PC-3 (cell line): Measurements from ENCODE around the gene U2AF1L4.

Experiments used
- EZH2phosphoT487 ChIP-seq: fragments of 300-600 bp; sonication (generic); IDR thresholded peaks from 2 replicates; pipeline ENCODE4 v1.6.1; 2018; ENCODE audit warnings: mild to moderate bottlenecking, antibody characterized with exemption, low read length, borderline replicate concordance
- TF ChIP-seq, protein P1 (sequence below): fragments of 300-600 bp; sonication (generic); conservative IDR thresholded peaks from 2 replicates; pipeline ENCODE4 v1.5.1; 2017; ENCODE audit warnings: antibody characterized with exemption, low read depth, mild to moderate bottlenecking, low read length

DNA sequence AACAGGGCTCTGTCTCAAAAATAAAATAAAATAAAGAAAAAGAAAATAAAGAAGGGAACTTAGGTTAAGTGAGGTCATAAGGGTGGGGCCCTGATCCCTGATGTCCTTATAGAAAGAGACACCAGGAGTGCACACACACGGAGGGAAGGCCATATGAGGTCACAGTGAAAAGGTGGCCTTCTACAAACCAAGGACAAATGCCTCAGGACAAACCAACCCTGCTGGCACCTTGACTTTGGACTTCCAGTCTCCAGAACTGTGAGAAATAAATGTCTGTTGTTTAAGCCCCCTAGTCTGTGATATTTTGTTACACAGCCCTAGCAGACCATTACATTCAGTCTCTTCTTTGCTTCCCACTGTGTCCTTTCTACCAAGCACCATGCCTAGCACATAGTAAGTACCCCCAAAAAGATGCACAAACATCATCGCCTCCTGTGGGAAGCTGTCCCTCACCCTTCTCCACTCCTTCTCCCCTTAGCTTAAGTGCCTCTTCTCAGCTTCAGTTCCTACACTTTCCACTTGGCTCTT lies 49.3 kb downstream of the U2AF1L4 start:
- TF ChIP-seq, protein P1, sequence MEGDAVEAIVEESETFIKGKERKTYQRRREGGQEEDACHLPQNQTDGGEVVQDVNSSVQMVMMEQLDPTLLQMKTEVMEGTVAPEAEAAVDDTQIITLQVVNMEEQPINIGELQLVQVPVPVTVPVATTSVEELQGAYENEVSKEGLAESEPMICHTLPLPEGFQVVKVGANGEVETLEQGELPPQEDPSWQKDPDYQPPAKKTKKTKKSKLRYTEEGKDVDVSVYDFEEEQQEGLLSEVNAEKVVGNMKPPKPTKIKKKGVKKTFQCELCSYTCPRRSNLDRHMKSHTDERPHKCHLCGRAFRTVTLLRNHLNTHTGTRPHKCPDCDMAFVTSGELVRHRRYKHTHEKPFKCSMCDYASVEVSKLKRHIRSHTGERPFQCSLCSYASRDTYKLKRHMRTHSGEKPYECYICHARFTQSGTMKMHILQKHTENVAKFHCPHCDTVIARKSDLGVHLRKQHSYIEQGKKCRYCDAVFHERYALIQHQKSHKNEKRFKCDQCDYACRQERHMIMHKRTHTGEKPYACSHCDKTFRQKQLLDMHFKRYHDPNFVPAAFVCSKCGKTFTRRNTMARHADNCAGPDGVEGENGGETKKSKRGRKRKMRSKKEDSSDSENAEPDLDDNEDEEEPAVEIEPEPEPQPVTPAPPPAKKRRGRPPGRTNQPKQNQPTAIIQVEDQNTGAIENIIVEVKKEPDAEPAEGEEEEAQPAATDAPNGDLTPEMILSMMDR, result no peak
- no peak for TF ChIP-seq EZH2phosphoT487
